HepG2 (cell line): ENCODE data around the gene PHYHIPL. TPM values are rescaled to one million over a fixed set of nuclear protein-coding genes. Genes with fewer than 3 reads are reported as not detected.
A peak's percentile ranks its signal among the peaks of the same experiment; 100 is the strongest.

Source experiments
- BRF2 ChIP-seq: sonication (generic); formaldehyde crosslinking; IDR thresholded peaks from 2 replicates; pipeline ENCODE4 v1.8.1; 2022; ENCODE audit warnings: mild to moderate bottlenecking, missing genetic modification reagents
- HMGA1 ChIP-seq: sonication (generic); formaldehyde crosslinking; conservative IDR thresholded peaks from 2 replicates; pipeline ENCODE4 v1.4.0; 2020; ENCODE audit warnings: missing genetic modification reagents
- IRF1 ChIP-seq: sonication (generic); formaldehyde crosslinking; IDR thresholded peaks from 2 replicates; pipeline ENCODE4 v1.4.0; 2020; ENCODE audit warnings: low read depth, mild to moderate bottlenecking, missing genetic modification reagents
- KLF13 ChIP-seq: sonication (generic); formaldehyde crosslinking; IDR thresholded peaks from 2 replicates; pipeline ENCODE4 v1.4.0; 2020; ENCODE audit warnings: mild to moderate bottlenecking, missing genetic modification reagents
- KLF16 ChIP-seq, 2 experiments: sonication (generic) in 1 of 2; formaldehyde crosslinking in 1 of 2; IDR thresholded peaks; 2 replicates each; pipeline versions ENCODE4 v1.6.1 to v1.8.0; 2016 to 2023; ENCODE audit warnings: missing genetic modification reagents in 2 of 2, missing compliant biosample characterization in 1 of 2
- TBX2 ChIP-seq: sonication (generic); formaldehyde crosslinking; IDR thresholded peaks from 2 replicates; pipeline ENCODE4 v1.5.0; 2020; ENCODE audit warnings: missing genetic modification reagents, mild to moderate bottlenecking, borderline replicate concordance
- USF2 ChIP-seq, 2 experiments: sonication (generic) in 1 of 2; formaldehyde crosslinking in 1 of 2; IDR thresholded peaks; 2 replicates each; pipeline versions ENCODE4 v1.5.1 to v1.6.1; 2011 to 2020; ENCODE audit warnings: borderline replicate concordance in 1 of 2, low read depth in 1 of 2, low read length in 1 of 2, mild to moderate bottlenecking in 1 of 2, missing genetic modification reagents in 1 of 2, moderate library complexity in 1 of 2
- ZNF121 ChIP-seq: sonication (generic); formaldehyde crosslinking; IDR thresholded peaks from 2 replicates; pipeline ENCODE4 v1.5.0; 2020; ENCODE audit warnings: mild to moderate bottlenecking, missing genetic modification reagents
- ZNF124 ChIP-seq: sonication (generic); formaldehyde crosslinking; IDR thresholded peaks from 2 replicates; pipeline ENCODE4 v1.4.0; 2020; ENCODE audit warnings: missing genetic modification reagents
- ZNF230 ChIP-seq: sonication (generic); formaldehyde crosslinking; IDR thresholded peaks from 2 replicates; pipeline ENCODE4 v1.4.0; 2020; ENCODE audit warnings: mild to moderate bottlenecking, missing genetic modification reagents
- ZNF232 ChIP-seq: sonication (generic); formaldehyde crosslinking; IDR thresholded peaks from 2 replicates; pipeline ENCODE4 v1.4.0; 2020; ENCODE audit warnings: missing genetic modification reagents, borderline replicate concordance
- ZNF234 ChIP-seq: sonication (generic); formaldehyde crosslinking; conservative IDR thresholded peaks from 2 replicates; pipeline ENCODE4 v1.5.1; 2020; ENCODE audit warnings: mild to moderate bottlenecking, missing genetic modification reagents
- ZNF354B ChIP-seq: sonication (generic); formaldehyde crosslinking; IDR thresholded peaks from 2 replicates; pipeline ENCODE4 v1.8.0; 2022; ENCODE audit warnings: mild to moderate bottlenecking, missing genetic modification reagents
- ZNF468 ChIP-seq: sonication (generic); formaldehyde crosslinking; IDR thresholded peaks from 2 replicates; pipeline ENCODE4 v1.8.0; 2022; ENCODE audit warnings: mild to moderate bottlenecking, moderate library complexity, missing genetic modification reagents
- ZNF577 ChIP-seq: sonication (generic); formaldehyde crosslinking; IDR thresholded peaks from 2 replicates; pipeline ENCODE4 v1.4.0; 2020; ENCODE audit warnings: mild to moderate bottlenecking, low read depth, missing genetic modification reagents, borderline replicate concordance
- ZNF589 ChIP-seq: sonication (generic); formaldehyde crosslinking; conservative IDR thresholded peaks from 2 replicates; pipeline ENCODE4 v1.8.0; 2022; ENCODE audit warnings: mild to moderate bottlenecking, moderate library complexity, missing genetic modification reagents
- ZNF619 ChIP-seq: sonication (generic); formaldehyde crosslinking; IDR thresholded peaks from 2 replicates; pipeline ENCODE4 v1.4.0; 2020; ENCODE audit warnings: mild to moderate bottlenecking, missing genetic modification reagents
- ZNF691 ChIP-seq: sonication (generic); formaldehyde crosslinking; IDR thresholded peaks from 2 replicates; pipeline ENCODE4 v1.4.0; 2020; ENCODE audit warnings: missing genetic modification reagents, low read depth, mild to moderate bottlenecking, borderline replicate concordance
- ZNF710 ChIP-seq: sonication (generic); formaldehyde crosslinking; IDR thresholded peaks from 2 replicates; pipeline ENCODE4 v1.5.0; 2020; ENCODE audit warnings: mild to moderate bottlenecking, missing genetic modification reagents, borderline replicate concordance
- ZNF776 ChIP-seq: sonication (generic); formaldehyde crosslinking; IDR thresholded peaks from 2 replicates; pipeline ENCODE4 v1.4.0; 2020; ENCODE audit warnings: mild to moderate bottlenecking, missing genetic modification reagents
- ZNF883 ChIP-seq: sonication (generic); formaldehyde crosslinking; IDR thresholded peaks from 2 replicates; pipeline ENCODE4 v1.5.1; 2020; ENCODE audit warnings: mild to moderate bottlenecking, missing genetic modification reagents; ENCODE audit errors: not compliant biosample characterization
- polyA plus RNA-seq, 8 experiments: library from polyadenylated mRNA; depleted of rRNA in 3 of 8; stranded (reverse) in 7 of 8; unstranded in 1 of 8; fragments of >200 nt; fragmentation: Illumina TruSeq in 4 of 8; extraction: Trizol in 4 of 8; gene quantifications; 2 replicates each; pipeline versions ENCODE4 v1.2.1 to v1.2.3, GENCODE V29; 2011 to 2016; ENCODE audit warnings: low read depth in 4 of 8, missing spikeins in 1 of 8, mixed read lengths in 1 of 8; ENCODE audit not compliant: insufficient read depth in 1 of 8
- total RNA-seq, 5 experiments: library from RNA; depleted of rRNA; stranded (reverse); fragments of >200 nt; fragmentation: Illumina TruSeq; extraction: Trizol; gene quantifications; 2 replicates each; pipeline ENCODE4 v1.2.3, GENCODE V29; 2016; ENCODE audit warnings: low read depth in 1 of 5

PHYHIPL gene
- total and polyA plus RNA-seq, 2 of the 13 experiments (the other 11 are each of a cell fraction or from before 2014, with no cell fraction given): 40.6 to 78.5 TPM

- TF ChIP-seq ZNF710 (CRISPR knock-in tag) (no peak), ZNF619 (no peak), ZNF354B (CRISPR knock-in tag) (no peak), BRF2 (CRISPR knock-in tag) (0 out of 2 replicates have a peak, but pooled peaks have one; percentile 57), IRF1 (CRISPR knock-in tag) (no peak), ZNF589 (CRISPR knock-in tag) (no peak; the same call in 1 of the 2 replicates), USF2 (IDR thresholded peaks at IDR 0.05; ENCODE audit: low read depth, low read length) (no peak), USF2 (CRISPR knock-in tag; IDR thresholded peaks at IDR 0.05; ENCODE audit: borderline replicate concordance) (no peak), ZNF124 (CRISPR knock-in tag) (no peak; the same call in 1 of the 2 replicates), ZNF232 (CRISPR knock-in tag) (peak; percentile 65; the same call in 1 of the 2 replicates), ZNF883 (CRISPR knock-in tag) (peak; percentile 97), KLF13 (CRISPR knock-in tag) (no peak; the same call in 1 of the 2 replicates), ZNF234 (CRISPR knock-in tag) (no peak), ZNF691 (CRISPR knock-in tag) (peak; percentile 83), HMGA1 (CRISPR knock-in tag) (no peak), ZNF776 (peak; percentile 72; the same call in 1 of the 2 replicates), ZNF468 (CRISPR knock-in tag) (no peak; the same call in 1 of the 2 replicates), ZNF121 (CRISPR knock-in tag) (no peak), ZNF230 (CRISPR knock-in tag) (no peak; the same call in 1 of the 2 replicates), TBX2 (CRISPR knock-in tag) (peak; percentile 85; the same call in 1 of the 2 replicates), KLF16 (CRISPR knock-in tag; IDR thresholded peaks at IDR 0.05) (peak in 1 of 2 experiments; percentile 25; a peak in 1 of 4 replicates), ZNF577 (CRISPR knock-in tag) (no peak)
These were observed at the start of gene PHYHIPL (continued) for GRCh38 chr10:59176241-59177030.
